ENCODE measurements around the gene OR2Z1. TPM values are rescaled to one million over a fixed set of nuclear protein-coding genes. Genes with fewer than 3 reads are reported as not detected.
"Not testable (repeated sequence)": the region's sequence is repeated elsewhere in the genome, so short reads cannot be mapped to it uniquely, and the experiment has no call there.

OR2Z1 gene
- polyA plus RNA-seq, 6 donors from 2014 or later = not detected

DNA sequence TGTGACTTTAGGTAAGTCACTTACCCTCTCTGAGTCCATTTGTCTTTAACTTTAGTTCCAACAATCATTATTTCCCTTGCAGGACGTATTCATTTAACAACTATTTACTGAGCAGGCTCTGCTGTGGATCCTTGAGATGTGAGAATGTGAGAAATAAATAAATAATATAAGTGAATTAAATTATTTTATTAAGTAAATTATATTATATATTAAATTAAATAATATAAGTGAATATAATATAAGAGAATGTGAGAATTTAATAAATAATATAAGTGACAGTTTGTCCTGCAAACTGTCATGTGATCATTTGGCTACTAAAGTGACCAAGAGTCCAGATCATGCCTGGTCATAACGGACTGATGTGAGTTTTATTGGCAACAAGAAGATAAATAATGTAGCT lies 598 bp downstream of the OR2Z1 start:
- Mint-ChIP-seq H3K4me3 (no peak overlapping the region), H3K9me3 (peaks cover 0 to 21% (median 7%) of the 10 kb centered on the region in 7 donors), H3K36me3 (no peaks in the 10 kb centered on the region), H3K4me1 (no peaks in the 10 kb centered on the region), H3K27me3 (peaks cover 19 to 43% (median 34%) of the 10 kb centered on the region in 3 donors), H3K27ac (no peak overlapping the region)
- DNase-seq = no peak
- ATAC-seq (ENCODE audit: low read depth in 2 of 2) = no peak

DNA sequence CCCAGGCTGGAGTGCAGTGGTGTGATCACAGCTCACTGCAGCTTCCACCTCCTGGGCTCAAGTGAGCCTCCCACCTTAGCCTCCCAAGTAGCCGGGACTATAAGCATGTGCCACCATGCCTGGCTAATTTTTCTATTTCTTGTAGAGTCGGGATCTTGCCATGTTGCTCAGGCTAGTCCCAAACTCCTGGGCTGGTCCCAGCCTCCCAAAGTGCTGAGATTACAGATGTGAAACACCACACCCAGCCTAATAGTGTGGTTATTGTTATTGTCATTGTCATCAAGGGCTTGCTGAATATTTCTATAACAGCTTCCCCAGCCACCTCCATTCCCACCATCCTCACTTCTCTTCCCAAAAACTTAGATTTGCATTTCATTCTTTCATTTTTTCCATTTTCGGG lies 2.8 kb downstream of the OR2Z1 start:
- no peak overlapping the region for H3K4me3 Mint-ChIP-seq

DNA sequence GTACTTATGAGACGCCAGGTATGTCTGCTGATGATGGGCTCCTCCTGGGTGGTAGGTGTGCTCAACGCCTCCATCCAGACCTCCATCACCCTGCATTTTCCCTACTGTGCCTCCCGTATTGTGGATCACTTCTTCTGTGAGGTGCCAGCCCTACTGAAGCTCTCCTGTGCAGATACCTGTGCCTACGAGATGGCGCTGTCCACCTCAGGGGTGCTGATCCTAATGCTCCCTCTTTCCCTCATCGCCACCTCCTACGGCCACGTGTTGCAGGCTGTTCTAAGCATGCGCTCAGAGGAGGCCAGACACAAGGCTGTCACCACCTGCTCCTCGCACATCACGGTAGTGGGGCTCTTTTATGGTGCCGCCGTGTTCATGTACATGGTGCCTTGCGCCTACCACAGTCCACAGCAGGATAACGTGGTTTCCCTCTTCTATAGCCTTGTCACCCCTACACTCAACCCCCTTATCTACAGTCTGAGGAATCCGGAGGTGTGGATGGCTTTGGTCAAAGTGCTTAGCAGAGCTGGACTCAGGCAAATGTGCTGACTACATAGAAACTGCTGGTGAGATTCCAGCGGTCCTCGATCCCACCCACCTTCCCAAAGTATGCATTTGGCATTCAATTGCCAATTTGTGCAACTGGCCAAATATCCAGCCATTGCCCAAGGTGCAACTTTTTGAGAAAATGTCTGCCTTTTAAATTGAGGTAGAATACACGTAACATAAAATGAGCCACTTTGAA lies 10.2 kb downstream of the OR2Z1 start:
- Mint-ChIP-seq H3K27ac (no peak overlapping the region), H3K36me3 (peaks cover 6 to 10% of the 10 kb centered on the region in 2 donors), H3K4me3 (no peak overlapping the region), H3K9me3 (peaks cover 0 to 9% (median 3%) of the 10 kb centered on the region in 7 donors), H3K27me3 (peaks cover 12 to 25% (median 18%) of the 10 kb centered on the region in 3 donors), H3K4me1 (no peaks in the 10 kb centered on the region)
- no peak for DNase-seq
- ATAC-seq (ENCODE audit: low read depth in 2 of 2) = no peak

More for the DNA sequence above, 2.8 kb downstream of the OR2Z1 start:
- H3K27ac Mint-ChIP-seq = no peak overlapping the region
- H3K9me3 Mint-ChIP-seq = peaks cover 0 to 12% (median 3%) of the 10 kb centered on the region in 7 donors
- DNase-seq (no peak), ATAC-seq (ENCODE audit: low read depth in 2 of 2) (no peak)
- H3K4me1 Mint-ChIP-seq = no peaks in the 10 kb centered on the region
- H3K27me3 Mint-ChIP-seq = peaks cover 19 to 43% (median 34%) of the 10 kb centered on the region in 3 donors
- H3K36me3 Mint-ChIP-seq = no peaks in the 10 kb centered on the region

DNA sequence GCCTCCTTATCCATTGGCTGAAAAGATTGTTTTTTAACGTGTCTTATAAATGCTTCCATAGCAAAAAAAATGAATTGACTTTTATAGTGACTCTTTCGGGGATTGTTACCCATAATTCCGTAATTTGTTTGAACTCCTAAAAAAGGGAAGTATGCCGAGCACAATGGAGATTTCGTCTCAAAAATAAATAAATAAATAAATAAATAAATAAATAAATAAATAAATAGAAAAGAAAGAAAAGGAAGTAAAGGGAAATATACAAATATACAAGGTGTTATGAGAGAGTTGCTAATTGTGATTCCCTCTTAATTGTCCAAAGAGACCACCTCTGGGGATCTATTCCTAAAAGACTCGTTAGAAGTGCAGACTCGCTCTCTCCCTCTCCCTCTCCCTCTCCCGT lies 16.9 kb downstream of the OR2Z1 start:
- Mint-ChIP-seq H3K4me3 (no peak overlapping the region), H3K4me1 (no peaks in the 10 kb centered on the region), H3K36me3 (no peaks in the 10 kb centered on the region), H3K9me3 (peaks cover 0 to 8% (median under 1%) of the 10 kb centered on the region in 7 donors), H3K27ac (no peak overlapping the region), H3K27me3 (peaks cover 0 to 4% (median 0%) of the 10 kb centered on the region in 3 donors)
- ATAC-seq (ENCODE audit: low read depth in 2 of 2) = no peak
- no peak for DNase-seq

DNA sequence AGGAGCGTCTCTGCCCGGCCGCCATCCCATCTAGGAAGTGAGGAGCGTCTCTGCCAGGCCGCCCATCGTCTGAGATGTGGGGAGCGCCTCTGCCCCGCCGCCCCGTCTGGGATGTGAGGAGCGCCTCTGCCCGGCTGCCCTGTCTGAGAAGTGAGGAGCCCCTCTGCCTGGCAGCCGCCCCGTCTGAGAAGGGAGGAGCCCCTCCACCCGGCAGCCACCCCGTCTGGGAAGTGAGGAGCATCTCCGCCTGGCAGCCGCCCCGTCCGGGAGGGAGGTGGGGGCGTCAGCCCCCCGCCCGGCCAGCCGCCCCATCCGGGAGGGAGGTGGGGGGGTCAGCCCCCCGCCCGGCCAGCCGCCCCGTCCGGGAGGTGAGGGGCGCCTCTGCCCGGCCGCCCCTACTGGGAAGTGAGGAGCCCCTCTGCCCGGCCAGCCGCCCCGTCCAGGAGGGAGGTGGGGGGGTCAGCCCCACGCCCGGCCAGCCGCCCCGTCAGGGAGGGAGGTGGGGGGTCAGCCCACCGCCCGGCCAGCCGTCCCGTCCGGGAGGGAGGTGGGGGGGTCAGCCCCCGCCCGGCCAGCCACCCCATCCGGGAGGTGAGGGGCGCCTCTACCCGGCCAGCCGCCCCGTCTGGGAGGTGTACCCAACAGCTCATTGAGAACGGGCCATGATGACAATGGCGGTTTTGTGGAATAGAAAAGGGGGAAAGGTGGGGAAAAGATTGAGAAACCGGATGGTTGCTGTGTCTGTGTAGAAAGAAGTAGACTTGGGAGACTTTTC lies 18.0 kb downstream of the OR2Z1 start:
- H3K4me1 Mint-ChIP-seq; H3K27ac Mint-ChIP-seq; H3K27me3 Mint-ChIP-seq; ATAC-seq (ENCODE audit: low read depth in 2 of 2); DNase-seq; H3K9me3 Mint-ChIP-seq; H3K36me3 Mint-ChIP-seq; H3K4me3 Mint-ChIP-seq: not testable (repeated sequence)

DNA sequence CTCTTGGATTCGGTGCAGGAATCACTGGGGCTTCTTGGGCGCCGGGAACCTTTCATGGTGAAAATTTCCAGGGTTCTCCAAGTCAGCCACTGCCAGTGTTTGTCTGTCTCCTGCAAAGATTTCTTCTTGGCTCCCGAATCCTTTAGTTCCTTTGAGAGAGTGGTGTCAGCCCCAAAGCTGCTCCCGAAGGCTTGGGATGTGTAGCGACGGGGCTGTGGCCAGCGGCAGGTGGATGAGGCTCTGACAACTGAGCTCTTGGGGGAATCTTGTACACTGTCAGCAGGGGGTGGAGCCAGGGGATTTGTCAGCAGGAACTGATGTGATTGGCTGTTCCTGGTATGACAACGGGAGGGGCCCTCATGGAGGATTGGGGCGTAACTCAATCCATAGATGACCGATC lies 45.8 kb downstream of the OR2Z1 start:
- not testable (repeated sequence) for H3K4me1 Mint-ChIP-seq; ATAC-seq (ENCODE audit: low read depth in 2 of 2); H3K27ac Mint-ChIP-seq; H3K9me3 Mint-ChIP-seq; H3K27me3 Mint-ChIP-seq; H3K36me3 Mint-ChIP-seq; H3K4me3 Mint-ChIP-seq; DNase-seq

DNA sequence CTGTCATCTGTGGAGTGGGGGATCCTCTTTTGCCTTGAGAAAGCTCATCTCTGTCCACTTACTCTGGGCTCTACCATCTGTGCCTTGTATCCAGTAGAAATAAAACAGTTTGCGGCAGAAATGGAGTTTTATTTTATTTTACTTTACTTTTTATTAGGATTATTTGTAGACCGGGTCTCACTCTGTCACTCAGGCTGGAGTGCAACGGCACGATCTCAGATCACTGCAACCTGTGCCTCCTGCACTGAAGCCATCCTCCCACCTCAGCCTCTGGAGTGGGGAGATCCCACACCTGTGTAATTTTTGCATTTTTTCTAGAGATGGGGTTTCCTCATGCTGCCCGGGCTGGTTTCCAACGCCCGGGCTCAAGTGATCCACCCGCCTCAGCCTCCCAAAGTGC lies 47.8 kb downstream of the OR2Z1 start:
- DNase-seq; ATAC-seq (ENCODE audit: low read depth in 2 of 2); H3K9me3 Mint-ChIP-seq; H3K4me1 Mint-ChIP-seq; H3K27ac Mint-ChIP-seq; H3K36me3 Mint-ChIP-seq; H3K4me3 Mint-ChIP-seq; H3K27me3 Mint-ChIP-seq: not testable (repeated sequence)

DNA sequence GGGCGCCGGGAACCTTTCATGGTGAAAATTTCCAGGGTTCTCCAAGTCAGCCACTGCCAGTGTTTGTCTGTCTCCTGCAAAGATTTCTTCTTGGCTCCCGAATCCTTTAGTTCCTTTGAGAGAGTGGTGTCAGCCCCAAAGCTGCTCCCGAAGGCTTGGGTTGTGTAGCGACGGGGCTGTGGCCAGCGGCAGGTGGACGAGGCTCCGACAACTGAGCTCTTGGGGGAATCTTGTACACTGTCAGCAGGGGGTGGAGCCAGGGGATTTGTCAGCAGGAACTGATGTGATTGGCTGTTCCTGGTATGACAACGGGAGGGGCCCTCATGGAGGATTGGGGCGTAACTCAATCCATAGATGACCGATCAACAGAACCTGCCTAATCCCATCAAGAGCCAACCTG lies 52.2 kb downstream of the OR2Z1 start:
- not testable (repeated sequence) for H3K36me3 Mint-ChIP-seq; H3K9me3 Mint-ChIP-seq; H3K4me1 Mint-ChIP-seq; H3K27me3 Mint-ChIP-seq; DNase-seq; H3K4me3 Mint-ChIP-seq; H3K27ac Mint-ChIP-seq; ATAC-seq (ENCODE audit: low read depth in 2 of 2)

Other genes with a start within 250 kb of the OR2Z1 start
- gene PRAM1, start 219.0 kb upstream of the OR2Z1 start, polyA plus RNA-seq (ENCODE audit: low read depth in 6 of 6) = under 1 TPM in 2 of 6 donors, not detected in 4; 0.26 to 0.27 TPM
- gene ZNF414, start 207.5 kb upstream of the OR2Z1 start, polyA plus RNA-seq (ENCODE audit: low read depth in 6 of 6) = 10 to 100 TPM in 4 of 6 donors, 1 to 10 TPM in 2; 7.4 to 25.5 (median 11.7) TPM
- gene MYO1F, start 144.2 kb upstream of the OR2Z1 start, polyA plus RNA-seq (ENCODE audit: low read depth in 6 of 6) = 10 to 100 TPM in 3 of 6 donors, 1 to 10 TPM in 3; 7.2 to 24.4 (median 9.6) TPM
- under 1 TPM in 1 of 6 donors, not detected in 5; 0.31 TPM for gene ADAMTS10, start 110.9 kb upstream of the OR2Z1 start, polyA plus RNA-seq (ENCODE audit: low read depth in 6 of 6)
- gene NFILZ, start 91.0 kb upstream of the OR2Z1 start, polyA plus RNA-seq (ENCODE audit: low read depth in 6 of 6) = not detected
- gene ACTL9, start 22.8 kb upstream of the OR2Z1 start, polyA plus RNA-seq (ENCODE audit: low read depth in 6 of 6) = not detected
- 10 to 100 TPM in 3 of 6 donors, 1 to 10 TPM in 2, not detected in 1; 4.8 to 12.0 (median 10.2) TPM for gene ZNF558, start 110.7 kb downstream of the OR2Z1 start, polyA plus RNA-seq (ENCODE audit: low read depth in 6 of 6)
- gene MBD3L1, start 110.7 kb downstream of the OR2Z1 start, polyA plus RNA-seq (ENCODE audit: low read depth in 6 of 6) = not detected